SU-DHL-6 (cell line): Measurements from ENCODE around the gene ACSL4.

Experiments used
- H2AFZ ChIP-seq: fragments of 200-600 bp; sonication (generic); 2 replicates; pipeline ENCODE4 v1.6.1; 2014; ENCODE audit warnings: low read depth, mild to moderate bottlenecking, moderate library complexity, mixed read lengths, antibody characterized with exemption, low read length; ENCODE audit not compliant: severe bottlenecking
- H3F3A ChIP-seq: fragments of 200-600 bp; shearing (Covaris generic); 2 replicates; pipeline ENCODE4 v1.6.0; 2016; ENCODE audit warnings: antibody characterized with exemption, mild to moderate bottlenecking; ENCODE audit not compliant: insufficient read depth
- H3K27ac ChIP-seq: fragments of 200-600 bp; sonication (generic); 2 replicates; pipeline ENCODE4 v1.5.1; 2016; ENCODE audit warnings: low read depth, mild to moderate bottlenecking, low read length, moderate library complexity, mixed read lengths
- H3K27me3 ChIP-seq: fragments of 200-600 bp; sonication (generic), shearing (Covaris generic); 2 replicates; pipeline ENCODE4 v1.6.0; 2014; ENCODE audit warnings: mild to moderate bottlenecking, low read length
- H3K36me3 ChIP-seq: fragments of 200-600 bp; sonication (generic); 2 replicates; pipeline ENCODE4 v1.6.1; 2014; ENCODE audit warnings: mild to moderate bottlenecking, low read length, mixed read lengths
- H3K4me2 ChIP-seq: fragments of 300-600, 200-600 bp; shearing (Covaris generic), sonication (generic); 2 replicates; pipeline ENCODE4 v1.6.0; 2014; ENCODE audit warnings: low read length, low read depth, mild to moderate bottlenecking; ENCODE audit not compliant: poor library complexity, severe bottlenecking
- H3K4me3 ChIP-seq: fragments of 200-600 bp; sonication (generic); 2 replicates; pipeline ENCODE4 v1.5.1; 2014; ENCODE audit warnings: antibody characterized with exemption, low read length, mild to moderate bottlenecking, mixed read lengths; ENCODE audit not compliant: insufficient read depth, poor library complexity, severe bottlenecking
- H3K79me2 ChIP-seq: fragments of 200-600 bp; sonication (generic); 2 replicates; pipeline ENCODE4 v1.6.1; 2014; ENCODE audit warnings: mild to moderate bottlenecking, low read length, moderate library complexity; ENCODE audit not compliant: insufficient read depth
- H3K9ac ChIP-seq: fragments of 200-600 bp; sonication (generic); 2 replicates; pipeline ENCODE4 v1.7.0; 2014; ENCODE audit warnings: mild to moderate bottlenecking, low read length
- H3K9me2 ChIP-seq: fragments of 200-600 bp; sonication (generic); replicated peaks from 2 replicates; pipeline ENCODE4 v1.6.1; 2014; ENCODE audit warnings: low read length; ENCODE audit not compliant: insufficient read depth
- H3K9me3 ChIP-seq: fragments of 200-600 bp; sonication (generic); 2 replicates; pipeline ENCODE4 v1.6.1; 2014; ENCODE audit warnings: low read length, mixed read lengths; ENCODE audit not compliant: insufficient read depth
- H4K20me1 ChIP-seq: fragments of 200-600 bp; sonication (generic); 2 replicates; pipeline ENCODE4 v1.6.1; 2014; ENCODE audit warnings: low read depth, mild to moderate bottlenecking, antibody characterized with exemption, low read length, moderate library complexity, mixed read lengths
- EZH2phosphoT487 ChIP-seq: fragments of 200-600 bp; sonication (generic), shearing (Covaris generic); conservative IDR thresholded peaks from 2 replicates; pipeline ENCODE4 v1.6.1; 2018; ENCODE audit warnings: mild to moderate bottlenecking, antibody characterized with exemption, low read length, moderate library complexity, mixed read lengths
- TF ChIP-seq, protein P1 (sequence below): fragments of 200-600 bp; sonication (generic); IDR thresholded peaks from one replicate; pipeline ENCODE4 v1.5.1; 2017; ENCODE audit warnings: antibody characterized with exemption, mild to moderate bottlenecking, low read length, moderate library complexity; ENCODE audit not compliant: insufficient read depth, poor library complexity, severe bottlenecking

ACSL4 gene

DNA sequence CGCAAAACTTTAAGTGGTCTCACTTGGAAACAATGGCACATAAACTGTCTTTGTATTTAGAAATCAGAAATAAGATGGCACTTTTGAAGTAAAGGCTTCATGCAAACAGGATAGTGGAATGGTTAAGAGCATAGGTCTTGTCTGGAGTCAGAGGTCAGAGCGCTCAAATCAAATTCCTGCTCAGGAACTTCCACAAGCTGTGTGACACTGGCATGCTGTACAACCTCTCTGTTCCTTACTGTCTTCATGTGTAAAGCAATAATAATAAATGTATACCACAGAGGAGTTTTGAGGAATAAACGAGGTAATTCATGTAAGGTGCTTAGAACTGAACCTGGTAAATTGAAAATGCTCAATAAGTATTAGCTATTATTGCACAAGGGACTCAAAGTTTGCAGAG, 43.4 kb upstream of the ACSL4 start:
- no peak overlapping the region for H3K27ac ChIP-seq
- no peak overlapping the region for H3K4me2 ChIP-seq
- no peak overlapping the region for H2AFZ ChIP-seq
- no peaks in the 10 kb centered on the region for H3K9me3 ChIP-seq
- no peak overlapping the region for H3K9ac ChIP-seq
- no peaks in the 10 kb centered on the region for H4K20me1 ChIP-seq
- no peak overlapping the region for H3K4me3 ChIP-seq
- TF ChIP-seq, protein P1, sequence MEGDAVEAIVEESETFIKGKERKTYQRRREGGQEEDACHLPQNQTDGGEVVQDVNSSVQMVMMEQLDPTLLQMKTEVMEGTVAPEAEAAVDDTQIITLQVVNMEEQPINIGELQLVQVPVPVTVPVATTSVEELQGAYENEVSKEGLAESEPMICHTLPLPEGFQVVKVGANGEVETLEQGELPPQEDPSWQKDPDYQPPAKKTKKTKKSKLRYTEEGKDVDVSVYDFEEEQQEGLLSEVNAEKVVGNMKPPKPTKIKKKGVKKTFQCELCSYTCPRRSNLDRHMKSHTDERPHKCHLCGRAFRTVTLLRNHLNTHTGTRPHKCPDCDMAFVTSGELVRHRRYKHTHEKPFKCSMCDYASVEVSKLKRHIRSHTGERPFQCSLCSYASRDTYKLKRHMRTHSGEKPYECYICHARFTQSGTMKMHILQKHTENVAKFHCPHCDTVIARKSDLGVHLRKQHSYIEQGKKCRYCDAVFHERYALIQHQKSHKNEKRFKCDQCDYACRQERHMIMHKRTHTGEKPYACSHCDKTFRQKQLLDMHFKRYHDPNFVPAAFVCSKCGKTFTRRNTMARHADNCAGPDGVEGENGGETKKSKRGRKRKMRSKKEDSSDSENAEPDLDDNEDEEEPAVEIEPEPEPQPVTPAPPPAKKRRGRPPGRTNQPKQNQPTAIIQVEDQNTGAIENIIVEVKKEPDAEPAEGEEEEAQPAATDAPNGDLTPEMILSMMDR = no peak
- TF ChIP-seq EZH2phosphoT487 = no peak
- H3K36me3 ChIP-seq = no peaks in the 10 kb centered on the region
- no peaks in the 10 kb centered on the region for H3K9me2 ChIP-seq
- H3K79me2 ChIP-seq = no peaks in the 10 kb centered on the region
- H3F3A ChIP-seq = no peaks in the 10 kb centered on the region
- H3K27me3 ChIP-seq = no peaks in the 10 kb centered on the region

DNA sequence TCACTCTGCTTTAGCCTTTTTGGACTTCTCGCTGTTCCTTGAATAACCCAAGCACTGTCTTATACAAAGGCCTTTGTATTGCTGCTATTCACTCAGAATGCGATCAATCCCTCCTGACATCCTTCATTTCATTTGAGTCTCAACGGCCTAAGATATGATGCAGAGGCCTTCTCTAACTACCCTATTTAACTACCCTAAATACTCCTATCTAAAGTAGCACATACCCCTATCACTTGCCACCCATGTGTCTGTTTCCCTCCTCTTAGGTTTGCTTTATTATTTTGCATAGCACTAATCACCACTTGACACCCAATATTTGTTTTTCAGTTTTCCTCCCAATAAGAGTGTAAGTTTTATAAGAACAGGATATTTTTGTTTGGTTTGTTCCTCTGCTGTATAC, 42.3 kb upstream of the ACSL4 start:
- Histone ChIP-seq H3F3A (no peaks in the 10 kb centered on the region), H3K36me3 (no peaks in the 10 kb centered on the region), H3K27me3 (no peaks in the 10 kb centered on the region), H3K4me2 (no peak overlapping the region), H3K9me3 (no peaks in the 10 kb centered on the region), H3K9ac (no peak overlapping the region), H3K79me2 (no peaks in the 10 kb centered on the region), H3K4me3 (no peak overlapping the region), H4K20me1 (no peaks in the 10 kb centered on the region), H3K27ac (no peak overlapping the region), H3K9me2 (no peaks in the 10 kb centered on the region), H2AFZ (no peak overlapping the region)
- TF ChIP-seq, protein P1 = no peak
- TF ChIP-seq EZH2phosphoT487 = no peak

DNA sequence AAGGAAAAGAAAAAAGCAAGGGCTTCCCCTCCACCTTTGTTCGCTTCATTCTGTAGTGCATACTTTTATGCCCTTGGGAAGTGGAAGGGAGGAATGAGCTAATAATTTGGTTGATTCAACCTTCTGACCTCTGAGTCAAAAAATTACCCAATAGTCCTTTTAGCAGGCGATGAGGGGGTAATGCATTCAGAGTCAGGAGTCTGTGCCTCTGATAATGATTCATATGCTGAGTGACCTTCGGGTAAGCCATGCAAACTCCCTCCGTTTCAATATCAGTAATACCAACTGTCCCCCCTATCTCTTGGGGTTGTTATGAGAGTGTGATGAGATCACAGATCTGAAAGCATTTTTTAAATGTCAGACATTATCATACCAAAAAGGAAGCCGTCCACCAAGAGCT, 41.6 kb upstream of the ACSL4 start:
- no peak overlapping the region for H3K27ac ChIP-seq
- no peaks in the 10 kb centered on the region for H3K9me3 ChIP-seq
- H3K4me2 ChIP-seq = no peak overlapping the region
- H3K79me2 ChIP-seq = no peaks in the 10 kb centered on the region
- H3F3A ChIP-seq = no peaks in the 10 kb centered on the region
- no peaks in the 10 kb centered on the region for H4K20me1 ChIP-seq
- no peak overlapping the region for H3K9ac ChIP-seq
- no peak overlapping the region for H3K4me3 ChIP-seq
- H3K36me3 ChIP-seq = no peaks in the 10 kb centered on the region
- TF ChIP-seq, protein P1 = no peak
- TF ChIP-seq EZH2phosphoT487 = no peak
- H2AFZ ChIP-seq = no peak overlapping the region
- no peaks in the 10 kb centered on the region for H3K9me2 ChIP-seq
- H3K27me3 ChIP-seq = no peaks in the 10 kb centered on the region
